Small intestine (tissue), 7 donors: ENCODE data around the gene ARHGEF16. TPM values are rescaled to one million over a fixed set of nuclear protein-coding genes. Genes with fewer than 3 reads are reported as not detected.

Experiments
- DNase-seq, 2 donors: peaks; one replicate each; pipeline versions ENCODE4 v3.0.0 to v3.0.0-alpha.2; 2013
- FAIRE-seq: peaks from 2 replicates; lab custom pipeline; 2012; peaks lifted over from hg19 to GRCh38; lab: Jason Lieb, UNC
- H3K27ac ChIP-seq, 3 donors: one replicate each; pipeline ENCODE4 v1.5.1; 2013; ENCODE audit warnings: low read length in 2 of 3, mild to moderate bottlenecking in 2 of 3, control low read depth in 1 of 3, inconsistent platforms in 1 of 3, low read depth in 1 of 3, moderate library complexity in 1 of 3
- H3K27me3 ChIP-seq, 3 donors: one replicate each; pipeline ENCODE4 v1.6.1; 2013; ENCODE audit warnings: low read length in 3 of 3, inconsistent platforms in 1 of 3; ENCODE audit not compliant: control insufficient read depth in 3 of 3, insufficient read depth in 3 of 3
- H3K36me3 ChIP-seq, 3 donors: one replicate each; pipeline ENCODE4 v1.6.1; 2013; ENCODE audit warnings: low read length in 3 of 3, inconsistent platforms in 1 of 3, low read depth in 1 of 3, mild to moderate bottlenecking in 1 of 3, moderate library complexity in 1 of 3; ENCODE audit not compliant: control insufficient read depth in 3 of 3, insufficient read depth in 2 of 3
- H3K4me1 ChIP-seq, 3 donors: one replicate each; pipeline ENCODE4 v1.6.1; 2013; ENCODE audit warnings: low read length in 2 of 3, inconsistent platforms in 1 of 3, low read depth in 1 of 3, mild to moderate bottlenecking in 1 of 3, moderate library complexity in 1 of 3; ENCODE audit not compliant: control insufficient read depth in 3 of 3, insufficient read depth in 2 of 3
- H3K4me3 ChIP-seq, 3 donors: one replicate each; pipeline ENCODE4 v1.5.1; 2013; ENCODE audit warnings: low read length in 3 of 3, control low read depth in 1 of 3, inconsistent platforms in 1 of 3, low read depth in 1 of 3, mild to moderate bottlenecking in 1 of 3, moderate library complexity in 1 of 3
- H3K9me3 ChIP-seq, 2 donors: one replicate each; pipeline ENCODE4 v1.6.1; 2013; ENCODE audit warnings: low read depth in 1 of 2, low read length in 1 of 2; ENCODE audit not compliant: control insufficient read depth in 2 of 2, insufficient read depth in 1 of 2
- WGBS, 3 donors: extraction: QIAGEN DNeasy Blood & Tissue Kit; methylation state at CpG; one replicate each; pipeline ENCODE4 v1.1.7; 2013; 5-methylcytosine and 5-hydroxymethylcytosine counted together
- polyA plus RNA-seq, 4 donors: library from polyadenylated mRNA; stranded (reverse) in 3 of 4; unstranded in 1 of 4; fragments of 200-250 nt in 3 of 4; fragments of 120-200 nt in 1 of 4; gene quantifications; one replicate each; pipeline versions ENCODE4 v1.2.1 to v1.2.3, GENCODE V29; 2013
- donor health status: healthy with polysubstance abuse.
- donor health status: control.
- donor health status: control.
- donor health status: Bipolar disorder and iron deficiency.
- donor health status: healthy.

The ARHGEF16 gene
- polyA plus RNA-seq, 4 donors, result 31.0 to 121 (median 83.7) TPM

DNA sequence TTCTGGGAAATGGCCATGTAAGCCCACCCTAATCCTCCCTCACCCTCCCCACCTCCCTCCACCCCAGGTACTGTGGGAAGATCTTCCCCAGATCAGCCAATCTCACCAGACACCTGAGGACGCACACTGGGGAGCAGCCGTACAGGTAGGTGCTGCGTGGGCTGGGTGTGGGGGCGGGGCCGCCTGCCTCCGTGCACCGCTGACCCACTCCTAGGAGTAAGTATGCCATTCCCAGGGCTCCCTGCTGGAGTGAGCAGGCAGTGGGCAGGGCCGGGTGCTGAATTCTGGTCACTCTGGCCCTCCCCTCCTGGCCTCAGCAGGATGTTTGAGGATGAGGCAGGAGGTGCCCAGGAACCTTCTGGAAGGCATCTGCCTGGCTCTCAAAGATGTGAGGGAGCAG, 35.9 kb upstream of the ARHGEF16 start:
- Histone ChIP-seq H3K27me3 (peaks cover 0 to 2% (median 0%) of the 10 kb centered on the region in 3 donors), H3K4me1 (peaks cover 0 to 60% (median 0%) of the 10 kb centered on the region in 3 donors), H3K4me3 (peak overlapping the region in 1 of 3 donors; percentile 11), H3K9me3 (peaks cover 4 to 23% of the 10 kb centered on the region in 2 donors), H3K36me3 (peaks cover 0 to 67% (median 2%) of the 10 kb centered on the region in 3 donors), H3K27ac (peak overlapping the region in 1 of 3 donors; percentile 91)
- WGBS, 3 donors, result 92 to 96% (median 93%) methylated on average over 8 of the region's 8 CpGs
- DNase-seq (no peak), FAIRE-seq (no peak)

- no peak overlapping the region for H3K4me3 ChIP-seq
- H3K9me3 ChIP-seq, result peaks cover 4 to 23% of the 10 kb centered on the region in 2 donors
- 42 to 68% (median 62%) methylated on average over 14 to 15 of the region's 15 CpGs for WGBS, 3 donors
- peaks cover 0 to 2% (median 0%) of the 10 kb centered on the region in 3 donors for H3K27me3 ChIP-seq
- FAIRE-seq, result no peak
- H3K4me1 ChIP-seq, result peaks cover 0 to 70% (median 0%) of the 10 kb centered on the region in 3 donors
- peak overlapping the region in 2 of 3 donors; percentile 22 to 91 for H3K27ac ChIP-seq
- DNase-seq, result peak; percentile 55 to 82
- H3K36me3 ChIP-seq, result peaks cover 0 to 68% (median 2%) of the 10 kb centered on the region in 3 donors
These were observed 34.9 kb upstream of the ARHGEF16 start for GRCh38 chr1:3419415-3420204.

DNA sequence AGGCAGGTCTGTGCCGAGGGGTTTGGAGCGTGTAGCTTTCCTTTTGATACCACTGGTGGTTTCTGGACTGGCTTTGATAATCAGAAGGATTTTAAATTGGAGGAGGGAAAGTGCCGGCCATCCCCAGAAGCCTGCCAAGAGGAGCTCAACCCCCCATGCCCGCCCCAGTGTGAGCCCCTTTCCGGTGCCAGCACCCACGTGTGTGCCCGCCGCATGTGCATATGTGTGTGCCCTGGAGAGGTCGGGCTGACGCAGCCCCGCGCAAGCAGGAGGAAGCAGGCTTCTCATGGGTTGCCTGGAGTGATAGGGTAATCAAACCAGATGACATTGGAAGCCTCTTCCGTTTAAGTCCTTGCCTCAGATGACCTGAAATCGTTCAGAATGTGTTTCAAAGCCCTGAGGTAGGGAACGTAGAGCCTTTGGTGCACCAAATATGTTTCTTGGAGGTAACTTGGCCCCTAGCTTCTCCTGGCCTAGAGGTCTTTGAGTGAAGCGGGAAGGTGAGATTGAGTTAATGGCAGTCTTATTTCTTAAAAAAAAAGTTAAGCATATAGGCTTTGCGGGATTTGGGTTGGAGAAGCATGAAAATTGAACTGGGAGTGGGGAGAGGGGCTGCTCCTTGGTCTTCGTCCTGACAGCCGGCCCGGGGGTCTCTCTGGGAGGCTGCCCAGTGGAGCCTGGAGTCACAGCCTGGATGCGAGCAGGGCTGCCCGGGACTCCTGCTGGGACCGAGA, 34.1 kb upstream of the ARHGEF16 start:
- no peak for FAIRE-seq
- H3K4me3 ChIP-seq, result no peak overlapping the region
- peaks cover 0 to 62% (median 2%) of the 10 kb centered on the region in 3 donors for H3K36me3 ChIP-seq

DNA sequence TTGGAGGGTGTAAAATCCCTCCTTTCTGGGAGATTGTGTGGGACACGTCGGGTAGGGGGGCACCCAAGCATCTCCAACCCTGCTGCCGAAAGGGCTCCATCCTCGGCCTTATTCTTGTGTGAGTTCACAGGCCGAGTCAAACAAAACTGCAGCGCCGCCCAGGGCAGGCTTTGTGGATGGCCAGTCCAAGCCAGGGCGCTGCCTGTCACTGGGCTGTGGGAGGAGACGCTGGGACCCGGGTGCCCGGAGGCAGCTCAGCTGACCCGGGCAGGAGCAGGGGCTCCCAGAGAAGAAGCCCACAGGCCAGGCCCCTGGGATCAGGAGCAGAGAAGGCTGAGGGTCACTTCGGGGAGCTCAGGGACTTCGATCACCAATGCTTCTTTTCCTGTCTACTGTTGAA, 31.8 kb upstream of the ARHGEF16 start:
- DNase-seq (no peak), FAIRE-seq (no peak)
- Histone ChIP-seq H3K4me3 (no peak overlapping the region), H3K36me3 (peaks cover 0 to 68% (median 2%) of the 10 kb centered on the region in 3 donors), H3K27me3 (peaks cover 0 to 2% (median 0%) of the 10 kb centered on the region in 3 donors), H3K9me3 (peaks cover 0 to 2% of the 10 kb centered on the region in 2 donors), H3K4me1 (peaks cover 0 to 65% (median 0%) of the 10 kb centered on the region in 3 donors), H3K27ac (peak overlapping the region; percentile 63 to 96 (median 72))
- WGBS, 3 donors, result 83 to 90% (median 89%) methylated on average over 14 of the region's 14 CpGs

More for the DNA sequence above, 34.1 kb upstream of the ARHGEF16 start:
- Histone ChIP-seq H3K27me3 (peaks cover 0 to 2% (median 0%) of the 10 kb centered on the region in 3 donors), H3K4me1 (peaks cover 0 to 70% (median 0%) of the 10 kb centered on the region in 3 donors), H3K9me3 (peaks cover 4 to 23% of the 10 kb centered on the region in 2 donors), H3K27ac (no peak overlapping the region)
- DNase-seq, result no peak
- 89 to 90% (median 90%) methylated on average over 23 of the region's 23 CpGs for WGBS, 3 donors

GRCh38 chr1:3423245-3423829, 31.1 kb upstream of the ARHGEF16 start:
- H3K4me1 ChIP-seq, result peaks cover 0 to 58% (median 0%) of the 10 kb centered on the region in 3 donors
- DNase-seq (peak; percentile 96 to 97), FAIRE-seq (no peak)
- peaks cover 0 to 2% of the 10 kb centered on the region in 2 donors for H3K9me3 ChIP-seq
- 10 to 46% (median 24%) methylated on average over 23 of the region's 23 CpGs for WGBS, 3 donors
- peak overlapping the region; percentile 63 to 96 (median 72) for H3K27ac ChIP-seq
- H3K36me3 ChIP-seq, result peaks cover 0 to 68% (median 2%) of the 10 kb centered on the region in 3 donors
- no peak overlapping the region for H3K4me3 ChIP-seq
- H3K27me3 ChIP-seq, result peaks cover 0 to 2% (median 0%) of the 10 kb centered on the region in 3 donors

GRCh38 chr1:3423896-3424611, 30.4 kb upstream of the ARHGEF16 start:
- Histone ChIP-seq H3K4me1 (peaks cover 0 to 51% (median 0%) of the 10 kb centered on the region in 3 donors), H3K9me3 (peaks cover 0 to 2% of the 10 kb centered on the region in 2 donors), H3K4me3 (no peak overlapping the region), H3K36me3 (peaks cover 0 to 68% (median 2%) of the 10 kb centered on the region in 3 donors), H3K27me3 (peaks cover 0 to 2% (median 0%) of the 10 kb centered on the region in 3 donors), H3K27ac (peak overlapping the region; percentile 36 to 96 (median 68))
- DNase-seq (no peak), FAIRE-seq (no peak)
- 61 to 72% (median 66%) methylated on average over 28 of the region's 28 CpGs for WGBS, 3 donors

GRCh38 chr1:3425486-3426215, 28.8 kb upstream of the ARHGEF16 start:
- WGBS, 3 donors, result 92 to 93% (median 93%) methylated on average over 36 to 44 of the region's 44 CpGs
- no peak for DNase-seq
- H3K4me1 ChIP-seq, result peaks cover 0 to 39% (median 0%) of the 10 kb centered on the region in 3 donors
- no peak overlapping the region for H3K4me3 ChIP-seq
- H3K9me3 ChIP-seq, result no peaks in the 10 kb centered on the region
- peaks cover 0 to 69% (median 2%) of the 10 kb centered on the region in 3 donors for H3K36me3 ChIP-seq
- FAIRE-seq, result no peak
- peaks cover 0 to 2% (median 0%) of the 10 kb centered on the region in 3 donors for H3K27me3 ChIP-seq
- H3K27ac ChIP-seq, result no peak overlapping the region
